Measurements from ENCODE around the gene CELF2. TPM values are rescaled to one million over a fixed set of nuclear protein-coding genes. Genes with fewer than 3 reads are reported as not detected.

The CELF2 gene
- total RNA-seq, 1 donor from 2014 or later = 89.2 TPM

GRCh38 chr10:11317936-11318670 lies 300.4 kb downstream of the CELF2 start:
- ChIA-PET CTCF (no interaction called here), POLR2A (no interaction called here)
- no peak for TF ChIP-seq CTCF (IDR thresholded peaks at IDR 0.05)
- Mint-ChIP-seq H3K36me3 (ENCODE audit: low read depth) (peaks cover 95% of the 10 kb centered on the region), H3K9me3 (no peaks in the 10 kb centered on the region), H3K27me3 (no peaks in the 10 kb centered on the region), H3K27ac (peak overlapping the region; percentile 48), H3K4me1 (no peaks in the 10 kb centered on the region), H3K4me3 (no peak overlapping the region)
- intact Hi-C loops (cut with micrococcal nuclease) = loop anchor here (2.0 kb wide), 1 partner anchor 17 kb away; no protein-coding TSS in a partner anchor
- ATAC-seq (ENCODE audit: low read depth) (no peak), DNase-seq (no peak)

GRCh38 chr10:11318826-11319598 lies 301.3 kb downstream of the CELF2 start:
- ATAC-seq (ENCODE audit: low read depth) (no peak), DNase-seq (no peak)
- POLR2A ChIA-PET = no interaction called here
- H3K27ac Mint-ChIP-seq = no peak overlapping the region
- no peak overlapping the region for H3K4me3 Mint-ChIP-seq
- H3K27me3 Mint-ChIP-seq = no peaks in the 10 kb centered on the region
- TF ChIP-seq CTCF (IDR thresholded peaks at IDR 0.05) = no peak
- H3K36me3 Mint-ChIP-seq (ENCODE audit: low read depth) = peaks cover 97% of the 10 kb centered on the region
- no peaks in the 10 kb centered on the region for H3K9me3 Mint-ChIP-seq
- intact Hi-C loops (cut with micrococcal nuclease) = loop anchor here (2.0 kb wide), 1 partner anchor 16 kb away; no protein-coding TSS in a partner anchor
- CTCF ChIA-PET = no interaction called here
- H3K4me1 Mint-ChIP-seq = no peaks in the 10 kb centered on the region

GRCh38 chr10:11319990-11320602 lies 302.4 kb downstream of the CELF2 start:
- Mint-ChIP-seq H3K9me3 (no peaks in the 10 kb centered on the region), H3K36me3 (ENCODE audit: low read depth) (peaks cover 97% of the 10 kb centered on the region), H3K4me3 (no peak overlapping the region), H3K27me3 (no peaks in the 10 kb centered on the region), H3K27ac (no peak overlapping the region), H3K4me1 (no peaks in the 10 kb centered on the region)
- TF ChIP-seq CTCF (IDR thresholded peaks at IDR 0.05) = no peak
- CTCF ChIA-PET = no interaction called here
- intact Hi-C loops (cut with micrococcal nuclease) = loop anchor here (2.0 kb wide), 1 partner anchor 15 kb away; no protein-coding TSS in a partner anchor
- POLR2A ChIA-PET = interaction anchor here (1.0 kb wide), 1 partner anchor 10 kb away, joined by 7 read pairs; no protein-coding TSS in a partner anchor
- DNase-seq (no peak), ATAC-seq (ENCODE audit: low read depth) (no peak)

- Mint-ChIP-seq H3K27me3 (no peaks in the 10 kb centered on the region), H3K27ac (no peak overlapping the region), H3K4me1 (peaks cover 1% of the 10 kb centered on the region), H3K9me3 (no peaks in the 10 kb centered on the region), H3K36me3 (ENCODE audit: low read depth) (peaks cover 99% of the 10 kb centered on the region), H3K4me3 (no peak overlapping the region)
- DNase-seq (no peak), ATAC-seq (ENCODE audit: low read depth) (no peak)
- CTCF ChIA-PET = no interaction called here
- intact Hi-C loops (cut with micrococcal nuclease) = no loop called here
- TF ChIP-seq CTCF (IDR thresholded peaks at IDR 0.05) = no peak
- POLR2A ChIA-PET = interaction anchor here (0.7 to 1.0 kb wide), 2 partner anchors 11 to 16 kb away, joined by 4 to 7 read pairs; no protein-coding TSS in a partner anchor
These were observed 303.3 kb downstream of the CELF2 start for GRCh38 chr10:11320809-11321520.
